ELF-1 (cell line): ENCODE data around the gene GPR17.

Experiments used
- DNase-seq: peaks from one replicate; pipeline ENCODE4 v3.0.0-alpha.2; 2016; ENCODE audit warnings: low read depth, low spot score

The GPR17 gene

DNA sequence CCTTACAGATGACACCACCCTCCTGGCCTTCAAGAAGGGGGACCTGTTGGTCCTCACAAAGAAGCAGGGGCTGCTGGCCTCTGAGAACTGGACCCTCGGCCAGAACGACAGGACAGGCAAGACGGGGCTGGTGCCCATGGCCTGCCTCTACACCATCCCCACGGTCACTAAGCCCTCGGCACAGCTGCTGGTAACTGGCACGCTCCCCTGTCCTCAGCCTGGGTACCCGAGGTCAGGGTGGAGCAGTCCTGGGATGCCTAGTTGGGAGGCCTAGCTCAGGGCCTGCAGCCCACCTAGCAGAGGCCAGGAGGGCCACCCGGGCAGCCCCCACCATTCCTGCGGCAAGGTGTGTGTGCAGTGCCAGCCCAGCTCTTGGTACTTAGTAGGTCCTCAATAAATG is 16.3 kb upstream of the GPR17 start:
- no peak for DNase-seq

DNA sequence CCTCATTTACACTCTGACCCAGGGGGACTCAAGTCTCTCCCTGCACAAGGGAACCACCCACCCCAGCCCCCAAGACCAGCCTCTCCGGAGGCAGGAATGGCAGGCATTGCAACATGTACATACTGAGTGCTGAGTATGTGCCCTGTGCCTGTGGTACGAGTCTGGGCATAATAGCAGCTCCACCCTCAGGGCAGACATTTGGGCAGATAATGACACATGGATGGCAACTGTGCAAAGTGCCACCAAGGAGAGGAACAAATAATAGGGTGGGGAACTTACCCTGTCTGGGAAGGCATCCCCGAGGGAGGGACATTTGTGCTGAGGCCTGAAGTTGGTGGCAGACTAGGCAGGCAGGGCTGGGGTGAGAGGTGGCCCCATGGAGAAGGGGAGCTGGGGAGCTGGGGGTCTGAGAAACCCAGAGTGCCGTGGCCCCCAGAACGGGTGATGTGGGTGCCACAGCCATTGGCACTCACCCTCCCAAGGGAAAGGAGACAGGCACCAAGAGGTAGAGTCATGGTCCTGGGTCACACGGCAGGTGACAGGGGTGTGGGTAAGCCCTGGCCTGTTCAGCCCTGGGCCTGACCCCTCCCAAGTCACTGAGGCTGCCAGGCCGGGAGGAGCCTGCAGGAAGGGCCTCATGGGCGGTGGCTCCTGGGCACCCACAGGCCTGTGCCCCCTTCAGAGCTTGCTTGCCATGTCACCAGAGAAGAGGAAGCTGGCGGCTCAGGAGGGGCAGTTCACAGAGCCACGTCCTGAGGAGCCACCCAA is 15.7 kb upstream of the GPR17 start:
- DNase-seq, result no peak

DNA sequence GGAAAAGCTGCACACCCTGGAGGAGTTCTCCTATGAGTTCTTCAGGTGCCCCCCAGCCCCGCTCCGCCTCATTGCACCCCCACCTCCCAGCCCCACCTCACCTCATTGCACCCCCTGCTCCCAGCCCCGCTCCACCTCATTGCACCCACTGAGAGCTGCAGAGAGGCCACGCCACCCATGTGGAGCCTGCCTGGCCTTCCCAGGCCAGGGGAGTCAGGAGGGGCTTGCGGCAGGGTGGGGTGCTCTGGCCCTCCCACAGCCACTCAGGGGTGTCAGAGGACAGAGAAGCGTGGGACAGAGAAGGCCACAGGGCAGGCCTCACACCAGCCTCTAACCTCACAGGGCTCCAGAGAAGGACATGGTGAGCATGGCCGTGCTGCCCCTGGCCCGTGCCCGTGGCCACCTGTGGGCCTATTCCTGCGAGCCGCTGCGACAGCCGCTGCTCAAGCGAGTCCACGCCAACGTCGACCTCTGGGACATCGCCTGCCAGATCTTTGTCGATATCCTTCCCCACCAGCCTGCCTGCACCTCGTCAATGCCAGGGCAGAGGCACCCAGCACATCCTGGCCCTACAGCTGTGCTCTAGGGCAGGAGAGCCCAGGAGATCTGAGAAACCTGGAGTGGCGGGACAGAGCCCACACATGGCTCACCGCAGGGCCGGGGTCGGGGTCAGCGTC is 15.0 kb upstream of the GPR17 start:
- no peak for DNase-seq

DNA sequence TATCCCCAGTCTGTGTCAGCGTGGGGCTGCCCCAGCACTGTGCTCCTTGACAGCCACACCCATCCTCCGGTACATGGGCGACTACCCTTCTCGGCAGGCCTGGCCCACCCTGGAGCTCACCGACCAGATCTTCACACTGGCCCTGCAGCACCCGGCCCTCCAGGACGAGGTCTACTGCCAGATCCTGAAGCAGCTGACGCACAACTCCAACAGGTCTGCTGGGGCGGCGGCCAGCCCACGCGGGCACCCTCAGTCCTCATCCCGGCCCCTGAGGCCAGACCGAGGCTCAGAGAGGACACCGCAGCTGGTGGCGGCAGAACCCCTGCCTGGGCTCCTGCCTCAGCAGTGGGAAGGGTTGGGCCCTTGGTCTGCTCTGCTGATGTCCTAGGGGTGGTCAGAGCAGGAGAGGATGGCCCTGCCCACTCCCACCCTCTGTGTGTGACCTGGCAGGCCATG is 14.4 kb upstream of the GPR17 start:
- no peak for DNase-seq

DNA sequence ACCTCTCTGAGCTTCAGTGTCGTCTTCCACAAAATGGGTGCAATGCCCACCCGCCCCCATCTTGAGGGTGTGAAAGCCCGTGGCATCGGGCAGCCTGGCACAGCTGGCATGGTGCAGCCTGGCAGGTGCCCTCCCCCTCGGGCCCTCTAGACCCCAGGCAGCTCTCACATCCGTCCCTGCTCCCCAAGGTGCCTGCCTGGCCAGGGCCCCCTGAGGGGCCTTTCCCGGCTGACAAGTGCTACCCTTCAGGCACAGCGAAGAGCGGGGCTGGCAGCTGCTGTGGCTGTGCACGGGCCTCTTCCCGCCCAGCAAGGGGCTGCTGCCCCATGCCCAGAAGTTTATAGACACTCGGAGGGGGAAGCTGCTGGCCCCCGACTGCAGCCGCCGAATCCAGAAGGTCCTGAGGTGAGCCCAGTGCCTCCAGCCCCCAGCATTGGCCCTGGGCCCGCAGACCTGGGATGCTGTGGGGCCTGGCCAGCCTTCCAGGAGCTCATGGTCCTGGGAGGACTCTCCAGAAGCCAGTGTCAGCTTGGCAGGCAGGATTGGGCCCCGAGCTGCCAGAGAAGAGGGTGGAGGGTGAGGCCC is 13.9 kb upstream of the GPR17 start:
- no peak for DNase-seq

DNA sequence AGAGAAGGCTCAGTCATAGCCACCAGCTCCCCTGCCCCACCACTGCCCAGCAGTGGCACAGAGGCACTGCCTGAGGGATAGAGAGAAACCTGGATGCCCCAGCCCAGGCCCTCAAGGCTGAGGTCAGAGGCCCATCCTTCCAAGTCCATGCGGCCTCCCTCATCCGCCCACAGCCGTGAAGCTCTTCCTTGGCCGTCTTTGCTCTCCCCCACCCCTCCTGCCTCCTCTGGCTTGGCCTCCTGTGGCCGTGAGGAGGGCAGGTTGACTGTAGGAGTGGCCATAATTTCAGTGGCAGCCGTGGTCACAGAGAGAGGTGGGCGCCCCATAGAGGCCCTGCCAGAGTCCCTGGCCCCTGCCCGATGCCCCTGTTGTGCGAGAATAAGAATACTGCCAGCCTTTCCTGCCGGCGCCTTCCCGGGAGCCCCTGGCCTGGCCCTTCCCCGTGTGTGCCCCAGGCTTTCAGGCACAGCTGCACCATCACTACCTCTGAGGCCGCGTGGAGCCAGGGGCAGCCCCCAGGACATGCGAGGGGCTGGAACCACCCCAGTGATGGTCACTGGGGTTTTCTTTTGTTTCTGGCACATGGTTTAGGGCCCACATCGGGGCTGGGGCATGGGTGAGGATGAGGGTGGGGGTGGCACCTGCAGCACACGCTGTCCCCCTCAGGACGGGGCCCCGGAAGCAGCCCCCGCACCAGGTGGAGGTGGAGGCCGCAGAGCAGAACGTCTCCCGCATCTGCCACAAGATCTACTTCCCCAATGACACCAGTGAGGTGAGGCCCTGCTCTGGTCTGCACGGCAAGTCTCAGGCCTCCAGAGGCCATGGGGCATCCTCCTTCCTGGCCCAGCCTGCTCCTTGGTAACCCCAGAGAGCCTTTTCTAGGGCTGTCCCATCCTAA is 13.1 kb upstream of the GPR17 start:
- DNase-seq, result no peak

DNA sequence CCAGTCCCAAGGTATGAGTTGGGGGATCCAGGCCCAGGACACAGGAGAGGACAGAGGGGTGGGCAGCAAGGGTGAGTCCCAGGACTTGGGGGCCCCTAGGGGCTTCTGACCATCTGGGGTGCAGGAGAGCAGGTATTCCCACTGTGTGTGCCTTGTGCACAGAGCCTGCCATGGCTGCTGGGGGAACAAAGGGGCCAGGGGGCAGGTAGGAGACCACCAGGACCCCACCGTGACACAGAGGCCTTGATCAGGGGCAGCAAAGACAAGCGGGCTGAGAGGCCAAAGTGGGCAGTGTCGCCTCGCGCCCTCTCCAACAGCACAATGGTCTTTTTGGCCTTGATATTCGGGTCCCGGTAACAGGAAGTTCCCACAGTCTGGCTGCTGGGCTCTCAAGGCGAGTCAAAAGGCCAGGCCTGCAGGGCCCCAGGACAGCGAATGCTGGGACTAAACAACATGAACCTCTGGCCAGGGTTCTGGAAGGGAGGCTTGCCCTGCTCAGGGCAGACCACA is 12.3 kb upstream of the GPR17 start:
- DNase-seq, result no peak

DNA sequence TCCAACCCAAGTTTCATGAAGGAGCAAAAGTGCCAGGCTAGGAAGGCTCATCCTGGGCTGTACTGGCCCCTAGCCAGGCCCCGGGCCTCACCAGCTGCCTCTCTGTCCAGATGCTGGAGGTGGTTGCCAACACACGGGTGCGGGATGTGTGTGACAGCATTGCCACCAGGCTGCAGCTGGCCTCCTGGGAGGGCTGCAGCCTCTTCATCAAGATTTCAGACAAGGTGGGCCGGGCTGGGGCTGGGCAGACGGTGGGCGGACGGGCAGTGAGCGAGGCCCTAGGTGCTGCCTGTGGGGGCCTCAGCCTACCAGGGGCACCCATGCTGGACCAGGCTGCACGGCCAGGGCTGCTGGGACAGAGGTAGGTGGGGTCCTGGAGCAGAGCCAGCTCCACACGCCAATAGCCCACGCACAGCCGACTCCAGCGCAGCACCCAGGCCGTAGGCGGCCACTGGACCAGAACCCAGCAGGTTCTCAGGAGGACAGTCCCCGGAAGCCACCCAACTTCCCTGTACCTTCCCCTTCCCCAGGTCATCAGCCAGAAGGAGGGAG is 11.8 kb upstream of the GPR17 start:
- DNase-seq, result no peak

DNA sequence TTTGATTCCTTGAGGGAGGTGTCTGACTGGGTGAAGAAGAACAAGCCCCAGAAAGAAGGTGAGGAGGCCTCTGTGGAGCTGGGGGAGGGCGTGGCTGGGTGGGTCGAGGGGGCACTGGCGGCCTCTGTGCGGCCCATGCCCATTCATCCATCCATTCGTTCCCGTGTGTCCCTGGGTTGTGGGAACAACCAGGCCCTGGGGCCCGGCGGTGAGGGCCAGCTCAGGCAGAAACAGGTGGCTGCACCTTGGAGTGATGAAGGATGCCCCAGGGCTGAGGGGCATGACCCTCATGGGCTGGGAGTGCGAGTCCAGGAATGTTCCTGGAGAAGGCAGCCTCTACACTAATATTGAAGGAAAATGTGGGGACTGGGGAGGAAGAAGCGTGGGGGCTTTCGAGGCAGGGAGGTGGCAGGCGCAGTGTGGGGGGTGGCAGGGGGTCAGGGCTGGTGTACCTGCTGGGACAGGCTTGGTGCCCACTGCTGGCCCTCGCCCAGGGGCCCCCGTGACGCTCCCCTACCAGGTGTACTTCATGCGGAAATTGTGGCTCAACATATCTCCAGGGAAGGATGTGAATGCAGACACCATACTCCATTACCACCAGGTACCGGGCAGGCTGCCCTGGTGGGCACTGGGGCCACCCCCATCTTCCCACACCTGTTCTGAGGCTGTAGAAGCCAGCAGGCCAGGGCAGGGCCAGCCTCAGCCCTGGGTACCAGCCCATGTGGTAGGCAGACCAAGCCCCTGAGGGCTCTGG is 11.2 kb upstream of the GPR17 start:
- no peak for DNase-seq

DNA sequence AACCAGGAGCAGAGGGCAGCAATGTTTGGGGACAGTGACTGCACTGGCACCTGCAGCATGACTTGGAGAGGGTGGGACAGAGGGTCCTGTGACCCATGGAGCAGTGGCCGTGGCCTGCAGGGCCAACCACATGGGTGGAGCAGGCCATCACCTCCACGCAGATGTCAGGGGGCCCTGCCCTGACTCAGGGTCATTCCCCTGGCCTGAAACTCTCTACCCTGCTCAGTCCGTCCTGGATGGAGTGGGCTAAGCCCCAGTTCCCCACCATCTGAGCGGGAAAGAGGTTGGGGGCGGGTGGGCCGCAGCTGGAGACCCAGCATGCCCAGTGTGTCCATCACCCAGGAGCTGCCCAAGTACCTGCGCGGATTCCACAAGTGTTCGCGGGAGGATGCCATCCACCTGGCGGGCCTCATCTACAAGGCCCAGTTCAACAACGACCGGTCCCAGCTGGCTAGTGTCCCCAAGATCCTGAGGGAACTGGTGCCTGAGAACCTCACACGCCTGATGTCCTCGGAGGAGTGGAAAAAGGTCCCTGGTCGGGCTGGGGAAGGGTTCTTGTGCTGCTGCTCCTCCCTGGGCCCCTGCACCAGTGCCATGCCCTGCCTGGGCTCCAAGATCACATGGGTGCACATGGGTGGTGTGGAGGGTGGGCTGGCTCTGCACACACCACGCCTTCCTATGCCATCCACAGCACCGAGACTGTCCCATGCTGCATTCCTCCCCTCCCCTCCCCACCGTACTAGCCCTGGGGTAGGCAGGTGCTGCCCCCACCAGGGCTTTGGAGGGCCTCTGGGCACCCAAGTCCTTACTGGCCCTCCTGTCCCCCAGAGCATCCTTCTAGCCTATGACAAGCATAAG is 10.3 kb upstream of the GPR17 start:
- no peak for DNase-seq

DNA sequence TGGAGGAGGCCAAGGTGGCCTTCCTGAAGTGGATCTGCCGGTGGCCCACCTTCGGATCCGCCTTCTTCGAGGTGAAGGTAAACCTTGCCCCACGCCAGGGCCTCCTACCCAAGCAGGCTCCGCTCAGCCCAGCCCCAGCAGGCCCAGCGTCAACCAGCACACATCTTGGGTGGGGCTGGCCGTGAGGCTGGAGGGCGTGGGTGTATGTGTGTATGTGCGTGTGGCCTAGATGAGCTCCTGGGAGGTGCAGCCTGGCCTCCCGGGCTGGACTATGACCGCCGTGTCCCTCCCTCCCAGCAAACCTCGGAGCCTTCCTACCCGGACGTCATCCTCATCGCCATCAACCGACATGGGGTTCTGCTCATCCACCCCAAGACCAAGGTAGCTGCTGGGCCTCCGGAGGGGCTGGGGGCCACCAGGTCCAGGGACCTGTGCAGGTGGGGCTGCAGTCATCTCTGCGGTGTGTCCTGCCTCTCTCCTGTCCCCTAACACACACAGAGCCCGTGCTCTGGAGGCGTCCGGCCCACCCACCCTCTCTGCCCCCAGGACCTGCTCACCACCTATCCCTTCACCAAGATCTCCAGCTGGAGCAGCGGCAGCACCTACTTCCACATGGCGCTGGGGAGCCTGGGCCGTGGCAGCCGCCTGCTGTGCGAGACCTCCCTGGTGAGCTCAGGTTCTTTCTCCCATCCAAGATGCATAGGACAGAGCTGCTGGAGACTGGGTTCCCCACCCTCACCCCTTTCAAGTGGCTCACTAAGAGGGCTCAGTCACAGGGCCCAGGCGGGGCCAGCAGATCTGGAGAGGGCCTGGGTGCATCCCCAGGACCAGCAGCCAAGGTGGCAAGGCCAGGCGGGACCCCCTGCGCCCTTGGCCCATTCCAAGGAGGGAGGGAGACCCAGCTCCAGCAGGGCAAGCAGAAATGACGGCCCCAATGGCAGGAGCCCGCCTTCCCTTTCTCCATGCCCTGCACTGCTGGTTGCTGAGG is 9.4 kb upstream of the GPR17 start:
- DNase-seq, result no peak

DNA sequence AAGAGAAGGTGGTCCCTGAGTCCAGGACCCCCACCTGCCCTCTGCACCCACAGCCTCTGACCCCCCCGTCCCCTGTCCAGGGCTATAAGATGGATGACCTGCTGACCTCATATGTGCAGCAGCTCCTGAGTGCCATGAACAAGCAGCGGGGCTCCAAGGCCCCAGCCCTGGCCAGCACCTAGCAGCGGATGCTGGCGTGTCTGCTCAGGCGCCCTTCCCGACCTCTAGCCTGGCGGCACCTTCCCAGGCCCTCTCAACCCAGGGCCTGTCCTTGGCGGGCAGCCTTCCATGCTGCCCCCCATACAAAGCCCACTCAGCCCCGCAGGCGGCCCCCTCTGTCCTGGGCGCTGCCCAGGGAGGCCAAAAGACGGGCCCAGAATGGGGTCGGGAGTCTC is 8.7 kb upstream of the GPR17 start:
- no peak for DNase-seq

DNA sequence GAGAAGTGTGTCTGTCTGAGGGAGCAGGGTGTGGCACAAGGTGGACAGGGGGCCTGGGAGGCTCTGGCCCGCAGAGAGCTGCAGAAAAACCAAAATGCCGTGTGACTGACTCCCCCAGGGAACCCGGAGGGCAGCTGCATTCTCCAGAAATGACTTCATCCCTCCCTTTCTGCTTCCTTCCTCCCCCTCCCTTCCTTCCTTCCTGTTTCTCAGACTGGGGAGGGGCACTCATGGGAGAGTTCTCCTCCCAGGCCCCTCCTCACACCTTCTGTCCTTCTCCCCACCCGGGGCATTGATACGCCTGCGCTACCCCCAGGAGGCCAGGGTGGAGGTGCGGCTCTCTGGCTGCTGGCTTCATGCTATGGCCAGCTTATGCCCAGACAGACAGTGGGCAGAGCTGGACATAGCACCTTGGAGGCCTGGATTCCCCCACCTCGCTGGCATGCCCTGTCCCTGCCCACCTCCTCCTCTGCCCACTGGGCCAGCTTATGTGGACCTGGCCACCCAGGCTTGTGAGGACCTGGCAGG is 8.2 kb upstream of the GPR17 start:
- DNase-seq, result peak; percentile 95

DNA sequence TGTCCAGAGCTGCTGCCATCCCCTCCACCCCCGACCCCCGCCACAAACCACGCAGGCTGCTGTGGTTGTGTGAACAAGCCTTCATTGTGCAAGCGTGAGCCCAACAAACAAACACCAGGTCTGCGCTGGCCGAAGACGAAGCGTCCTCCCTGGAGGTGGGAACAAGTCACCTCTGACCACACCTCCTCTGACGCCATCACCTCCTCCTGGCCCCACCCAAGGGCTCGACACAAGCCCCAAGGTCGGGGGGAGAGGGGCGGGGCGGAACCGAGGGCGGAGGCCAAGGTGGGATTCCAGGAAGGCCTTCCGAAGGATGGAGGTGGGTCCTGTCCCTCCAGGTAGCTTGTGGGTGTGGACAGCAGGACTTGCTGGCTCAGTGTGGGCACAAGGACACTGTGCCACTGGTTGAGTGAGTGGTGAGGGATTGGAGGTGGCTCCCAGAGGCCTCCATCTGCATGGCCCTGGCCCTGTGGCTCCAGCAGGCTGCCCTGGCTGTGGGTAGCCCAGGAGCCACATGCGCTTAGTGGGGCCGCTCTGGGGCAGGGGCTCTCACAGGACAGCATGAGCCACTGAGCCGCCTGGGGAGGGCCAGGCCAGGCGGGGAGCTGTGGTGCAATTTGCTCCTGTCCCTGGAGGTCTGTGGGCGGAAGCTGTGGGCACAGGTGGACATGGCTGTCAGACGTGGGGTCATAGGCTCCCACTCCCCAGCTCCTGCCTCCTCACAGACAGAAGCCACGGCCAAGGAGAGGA is 7.4 kb upstream of the GPR17 start:
- DNase-seq, result peak; percentile 84

DNA sequence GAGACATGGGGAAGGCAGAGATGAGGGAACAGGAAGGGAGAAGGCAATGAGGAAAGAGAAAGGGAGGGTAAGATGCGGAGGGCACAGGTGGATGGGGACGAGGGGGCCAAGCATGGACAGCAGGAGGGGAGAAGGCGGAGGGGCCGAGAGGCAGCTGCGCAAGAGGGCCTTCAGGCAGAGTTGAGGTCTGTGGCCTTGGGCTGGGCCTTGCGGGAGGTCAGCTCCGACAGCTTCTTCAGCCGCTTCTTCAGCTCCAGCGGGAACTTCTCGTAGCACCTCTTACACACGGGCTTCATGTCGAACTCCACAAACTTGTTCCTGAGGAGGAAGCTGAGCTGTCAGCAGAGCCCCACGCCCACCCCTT is 6.9 kb upstream of the GPR17 start:
- no peak for DNase-seq

DNA sequence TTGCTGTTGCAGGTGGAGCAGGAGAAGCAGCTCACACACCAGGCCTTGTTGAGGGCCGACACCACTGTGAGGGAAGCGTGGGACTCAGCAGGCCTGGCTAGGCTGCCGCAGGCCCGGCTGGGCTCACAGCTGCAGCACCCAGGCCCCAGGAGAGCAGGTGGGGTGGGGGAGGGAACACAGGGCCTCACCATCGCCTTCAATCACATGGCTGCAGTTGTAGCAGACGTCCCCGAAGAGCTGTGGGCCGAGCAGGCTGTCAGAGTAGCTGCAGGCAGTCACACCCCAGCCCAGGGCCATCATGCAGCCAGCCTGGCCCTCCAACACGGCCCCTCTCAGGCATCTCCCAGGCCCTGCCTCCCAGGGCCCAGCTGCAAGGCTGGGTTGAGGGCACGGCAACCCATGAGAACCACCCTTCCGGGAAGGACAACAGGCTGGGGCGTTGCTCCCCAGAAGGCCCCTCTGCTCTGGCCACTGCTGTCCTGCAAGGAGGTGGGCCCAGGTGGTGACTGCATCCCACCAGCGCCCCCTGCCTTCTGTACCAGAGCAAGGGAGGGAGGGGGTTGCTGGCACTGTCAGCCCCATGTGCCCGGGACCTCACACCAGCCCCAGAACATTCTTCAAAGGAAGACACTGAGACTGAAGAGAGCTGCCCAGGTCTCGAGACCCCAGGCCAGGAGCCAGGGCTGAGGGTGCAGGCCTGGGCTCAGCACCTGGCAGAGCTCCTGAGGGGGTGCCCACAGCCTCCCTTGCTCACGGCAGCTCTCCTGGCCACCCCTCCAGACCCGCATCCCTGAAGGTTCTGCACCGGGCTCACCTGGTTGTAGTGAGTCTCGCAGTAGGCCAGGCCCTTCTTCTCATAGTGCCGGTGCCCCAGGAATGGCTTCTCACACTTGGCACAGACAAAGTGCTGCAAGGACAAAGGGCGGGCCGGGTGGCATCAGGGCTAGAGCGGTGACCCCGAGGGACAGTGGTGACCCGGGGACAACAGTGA is 5.6 kb upstream of the GPR17 start:
- peak; percentile 68 for DNase-seq
